Measurements from ENCODE around the gene GANC. TPM values are rescaled to one million over a fixed set of nuclear protein-coding genes. Genes with fewer than 3 reads are reported as not detected.

GANC gene, protein sequence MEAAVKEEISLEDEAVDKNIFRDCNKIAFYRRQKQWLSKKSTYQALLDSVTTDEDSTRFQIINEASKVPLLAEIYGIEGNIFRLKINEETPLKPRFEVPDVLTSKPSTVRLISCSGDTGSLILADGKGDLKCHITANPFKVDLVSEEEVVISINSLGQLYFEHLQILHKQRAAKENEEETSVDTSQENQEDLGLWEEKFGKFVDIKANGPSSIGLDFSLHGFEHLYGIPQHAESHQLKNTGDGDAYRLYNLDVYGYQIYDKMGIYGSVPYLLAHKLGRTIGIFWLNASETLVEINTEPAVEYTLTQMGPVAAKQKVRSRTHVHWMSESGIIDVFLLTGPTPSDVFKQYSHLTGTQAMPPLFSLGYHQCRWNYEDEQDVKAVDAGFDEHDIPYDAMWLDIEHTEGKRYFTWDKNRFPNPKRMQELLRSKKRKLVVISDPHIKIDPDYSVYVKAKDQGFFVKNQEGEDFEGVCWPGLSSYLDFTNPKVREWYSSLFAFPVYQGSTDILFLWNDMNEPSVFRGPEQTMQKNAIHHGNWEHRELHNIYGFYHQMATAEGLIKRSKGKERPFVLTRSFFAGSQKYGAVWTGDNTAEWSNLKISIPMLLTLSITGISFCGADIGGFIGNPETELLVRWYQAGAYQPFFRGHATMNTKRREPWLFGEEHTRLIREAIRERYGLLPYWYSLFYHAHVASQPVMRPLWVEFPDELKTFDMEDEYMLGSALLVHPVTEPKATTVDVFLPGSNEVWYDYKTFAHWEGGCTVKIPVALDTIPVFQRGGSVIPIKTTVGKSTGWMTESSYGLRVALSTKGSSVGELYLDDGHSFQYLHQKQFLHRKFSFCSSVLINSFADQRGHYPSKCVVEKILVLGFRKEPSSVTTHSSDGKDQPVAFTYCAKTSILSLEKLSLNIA (N-terminal part only)
- total RNA-seq = 15.4 and 24.6 TPM in 2 replicates
- 14.2 and 15.1 TPM in 2 replicates for polyA plus RNA-seq
- polyA plus RNA-seq (2012) = 15.5 and 18.6 TPM in 2 replicates
- 8.2 and 15.4 TPM in 2 replicates for polyA minus RNA-seq (ENCODE audit: low replicate concordance)

- H3K4me1 ChIP-seq (ENCODE audit: control insufficient read depth, extremely low read depth, insufficient read depth, low read length) = no peaks in the 10 kb centered on the region
- H3K9ac ChIP-seq (ENCODE audit: insufficient read depth, low read length) = peak within 1 kb of the TSS; percentile 96
- peak within 1 kb of the TSS; percentile 81 to 98 (median 90) for H3K4me3 ChIP-seq (replicated peaks in 1 of 4; ENCODE audit: control extremely low read depth in 1 of 4, insufficient read depth in 1 of 4, low read depth in 3 of 4, low read length in 4 of 4)
- no peaks in the 10 kb centered on the region for H3K27me3 ChIP-seq (ENCODE audit: control insufficient read depth, insufficient read depth, low read length)
- no peaks in the 10 kb centered on the region for H3K9me3 ChIP-seq (ENCODE audit: control insufficient read depth, insufficient read depth, low read depth, low read length)
- peak; percentile 99 for DNase-seq (ENCODE audit: low read depth in 2 of 2)
- TF ChIP-seq, protein P1, sequence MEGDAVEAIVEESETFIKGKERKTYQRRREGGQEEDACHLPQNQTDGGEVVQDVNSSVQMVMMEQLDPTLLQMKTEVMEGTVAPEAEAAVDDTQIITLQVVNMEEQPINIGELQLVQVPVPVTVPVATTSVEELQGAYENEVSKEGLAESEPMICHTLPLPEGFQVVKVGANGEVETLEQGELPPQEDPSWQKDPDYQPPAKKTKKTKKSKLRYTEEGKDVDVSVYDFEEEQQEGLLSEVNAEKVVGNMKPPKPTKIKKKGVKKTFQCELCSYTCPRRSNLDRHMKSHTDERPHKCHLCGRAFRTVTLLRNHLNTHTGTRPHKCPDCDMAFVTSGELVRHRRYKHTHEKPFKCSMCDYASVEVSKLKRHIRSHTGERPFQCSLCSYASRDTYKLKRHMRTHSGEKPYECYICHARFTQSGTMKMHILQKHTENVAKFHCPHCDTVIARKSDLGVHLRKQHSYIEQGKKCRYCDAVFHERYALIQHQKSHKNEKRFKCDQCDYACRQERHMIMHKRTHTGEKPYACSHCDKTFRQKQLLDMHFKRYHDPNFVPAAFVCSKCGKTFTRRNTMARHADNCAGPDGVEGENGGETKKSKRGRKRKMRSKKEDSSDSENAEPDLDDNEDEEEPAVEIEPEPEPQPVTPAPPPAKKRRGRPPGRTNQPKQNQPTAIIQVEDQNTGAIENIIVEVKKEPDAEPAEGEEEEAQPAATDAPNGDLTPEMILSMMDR (conservative IDR thresholded peaks at IDR 0.05 in 1 of 2, IDR thresholded peaks at IDR 0.05 in 1 of 2; ENCODE audit: low read depth in 1 of 2, low read length in 2 of 2) = no peak
- TF ChIP-seq EZH2 (IDR thresholded peaks at IDR 0.05; ENCODE audit: low read length, missing control alignments) = no peak
- H3K79me2 ChIP-seq (ENCODE audit: control insufficient read depth, insufficient read depth, low read length) = peaks cover 53% of the 10 kb centered on the region
- H3K36me3 ChIP-seq (ENCODE audit: control insufficient read depth, insufficient read depth, low read length) = peaks cover 2% of the 10 kb centered on the region
- H2AFZ ChIP-seq (ENCODE audit: low read length) = peak within 1 kb of the TSS; percentile 87
- H3K4me2 ChIP-seq (ENCODE audit: extremely low read depth, insufficient read depth, low read length) = peak within 1 kb of the TSS; percentile 100
- no peaks in the 10 kb centered on the region for H4K20me1 ChIP-seq (ENCODE audit: control insufficient read depth, extremely low read depth, insufficient read depth, low read length)
- peak within 1 kb of the TSS; percentile 98 for H3K27ac ChIP-seq (ENCODE audit: insufficient read depth, low read length)
Measured at GRCh38 chr15:42272939-42273899, at the start of gene GANC, which contains the start of gene TMEM87A. Gene GANC (plus strand): TSS chr15:42273201. CDS start chr15:42274482, 1,281 bp downstream. Gene TMEM87A (minus strand): TSS chr15:42273433. CDS start chr15:42273398, 35 bp downstream.

- H2AFZ ChIP-seq (ENCODE audit: low read length) = no peak overlapping the region
- DNase-seq (ENCODE audit: low read depth in 2 of 2) = no peak
- no peaks in the 10 kb centered on the region for H4K20me1 ChIP-seq (ENCODE audit: control insufficient read depth, extremely low read depth, insufficient read depth, low read length)
- H3K9ac ChIP-seq (ENCODE audit: insufficient read depth, low read length) = no peak overlapping the region
- H3K27me3 ChIP-seq (ENCODE audit: control insufficient read depth, insufficient read depth, low read length) = no peaks in the 10 kb centered on the region
- H3K36me3 ChIP-seq (ENCODE audit: control insufficient read depth, insufficient read depth, low read length) = peaks cover 8% of the 10 kb centered on the region
- no peaks in the 10 kb centered on the region for H3K9me3 ChIP-seq (ENCODE audit: control insufficient read depth, insufficient read depth, low read depth, low read length)
- H3K4me2 ChIP-seq (ENCODE audit: extremely low read depth, insufficient read depth, low read length) = no peak overlapping the region
- TF ChIP-seq, protein P1 (conservative IDR thresholded peaks at IDR 0.05 in 1 of 2, IDR thresholded peaks at IDR 0.05 in 1 of 2; ENCODE audit: low read depth in 1 of 2, low read length in 2 of 2) = no peak
- no peak for TF ChIP-seq EZH2 (IDR thresholded peaks at IDR 0.05; ENCODE audit: low read length, missing control alignments)
- H3K27ac ChIP-seq (ENCODE audit: insufficient read depth, low read length) = no peak overlapping the region
- no peaks in the 10 kb centered on the region for H3K79me2 ChIP-seq (ENCODE audit: control insufficient read depth, insufficient read depth, low read length)
- H3K4me1 ChIP-seq (ENCODE audit: control insufficient read depth, extremely low read depth, insufficient read depth, low read length) = no peaks in the 10 kb centered on the region
- H3K4me3 ChIP-seq (replicated peaks in 1 of 4; ENCODE audit: control extremely low read depth in 1 of 4, insufficient read depth in 1 of 4, low read depth in 3 of 4, low read length in 4 of 4) = no peak overlapping the region
Measured at GRCh38 chr15:42226648-42227047, 46.4 kb upstream of the GANC start.
